NCI-H460 (cell line): ENCODE measurements around the gene CGB1. TPM values are rescaled to one million over a fixed set of nuclear protein-coding genes. Genes with fewer than 3 reads are reported as not detected.
"Not testable (repeated sequence)": the region's sequence is repeated elsewhere in the genome, so short reads cannot be mapped to it uniquely, and the experiment has no call there.

Experiments used
- DNase-seq: peaks from one replicate; pipeline ENCODE4 v3.0.0-alpha.2; 2016; ENCODE audit warnings: low read depth; ENCODE audit errors: extremely low read depth
- total RNA-seq: library from RNA; depleted of rRNA; stranded (reverse); fragments of >200 nt; shearing (Covaris generic); gene quantifications from 2 replicates; pipeline ENCODE4 v1.2.3, GENCODE V29; 2014

CGB1 gene
- total RNA-seq, 1 experiment from 2014 or later: not detected

- not testable (repeated sequence) for DNase-seq
Observed at GRCh38 chr19:49025088-49025487, 11.6 kb downstream of the CGB1 start.

- not testable (repeated sequence) for DNase-seq
Observed at GRCh38 chr19:49024233-49024632, 12.5 kb downstream of the CGB1 start, which contains the start of gene CGB3. TSS of gene CGB3 (minus strand) at chr19:49024333. CDS start at chr19:49023971, 362 bp downstream.

- no peak for DNase-seq
Observed at GRCh38 chr19:49022116-49022515, 14.6 kb downstream of the CGB1 start.

GRCh38 chr19:49020931-49021895 lies 15.5 kb downstream of the CGB1 start:
- no peak for DNase-seq

GRCh38 chr19:49020342-49020741 lies 16.4 kb downstream of the CGB1 start:
- DNase-seq: no peak

GRCh38 chr19:49019242-49019932 lies 17.3 kb downstream of the CGB1 start:
- DNase-seq: peak; percentile 28

GRCh38 chr19:49018388-49019241 lies 18.1 kb downstream of the CGB1 start:
- not testable (repeated sequence) for DNase-seq

- DNase-seq: no peak
Observed at GRCh38 chr19:49017666-49018351, 18.9 kb downstream of the CGB1 start.

- no peak for DNase-seq
Observed at GRCh38 chr19:49017041-49017665, 19.5 kb downstream of the CGB1 start, which contains the start of gene LHB. TSS of gene LHB (minus strand) at chr19:49017091. CDS start at chr19:49017081, 10 bp downstream.

GRCh38 chr19:49016067-49016839 lies 20.4 kb downstream of the CGB1 start:
- no peak for DNase-seq

GRCh38 chr19:49014870-49015255 lies 21.8 kb downstream of the CGB1 start:
- no peak for DNase-seq

GRCh38 chr19:49014123-49014869 lies 22.4 kb downstream of the CGB1 start:
- DNase-seq: no peak

GRCh38 chr19:49011194-49011593 lies 25.5 kb downstream of the CGB1 start:
- DNase-seq: no peak

GRCh38 chr19:49010453-49010852 lies 26.2 kb downstream of the CGB1 start:
- no peak for DNase-seq

- DNase-seq: no peak
Observed at GRCh38 chr19:49009828-49010227, 26.9 kb downstream of the CGB1 start.

GRCh38 chr19:49006905-49007304 lies 29.8 kb downstream of the CGB1 start:
- no peak for DNase-seq

GRCh38 chr19:49004964-49005614 lies 31.6 kb downstream of the CGB1 start:
- no peak for DNase-seq
